ENCODE data around the gene PSD2. TPM values are rescaled to one million over a fixed set of nuclear protein-coding genes. Genes with fewer than 3 reads are reported as not detected.

Gene PSD2
- total and polyA plus RNA-seq, 2 donors (not counting 1 experiment from before 2014, with no cell fraction given) = 0.10 to 0.17 TPM

- ChIA-PET POLR2A (no interaction called here), CTCF (no interaction called here)
- Histone ChIP-seq H3K4me3 (ENCODE audit: control extremely low read depth in 1 of 5, extremely low read depth in 1 of 5, insufficient read depth in 1 of 5, low read depth in 2 of 5, low read length in 4 of 5) (no peak overlapping the region), H4K20me1 (ENCODE audit: control insufficient read depth, insufficient read depth, low read length, poor library complexity, severe bottlenecking) (no peaks in the 10 kb centered on the region), H3K9me3 (ENCODE audit: control extremely low read depth in 1 of 3, control insufficient read depth in 2 of 3, insufficient read depth in 1 of 3, low read length in 2 of 3) (peaks cover 0 to 26% (median 7%) of the 10 kb centered on the region in 3 donors), H3K79me2 (ENCODE audit: control insufficient read depth, insufficient read depth, low read length) (no peaks in the 10 kb centered on the region), H3K27ac (ENCODE audit: low read length in 2 of 2) (no peak overlapping the region), H2AFZ (ENCODE audit: insufficient read depth, low read depth, low read length, poor library complexity, severe bottlenecking) (no peak overlapping the region), H3K4me1 (ENCODE audit: control insufficient read depth in 2 of 2, insufficient read depth in 2 of 2, low read length in 2 of 2) (no peaks in the 10 kb centered on the region), H3K4me2 (replicated peaks; ENCODE audit: low read depth, low read length, poor library complexity, severe bottlenecking) (no peak overlapping the region), H3K27me3 (replicated peaks in 1 of 4; ENCODE audit: control extremely low read depth in 1 of 4, control insufficient read depth in 3 of 4, insufficient read depth in 4 of 4, low read length in 3 of 4) (peaks cover 0 to 8% (median 3%) of the 10 kb centered on the region in 4 experiments), H3K36me3 (replicated peaks in 1 of 2; ENCODE audit: control extremely low read depth in 1 of 2, control insufficient read depth in 1 of 2, extremely low read depth in 1 of 2, insufficient read depth in 2 of 2, low read length in 1 of 2) (no peaks in the 10 kb centered on the region), H3K9ac (ENCODE audit: low read length) (no peak overlapping the region)
- peaks cover 36% of the 10 kb centered on the region for H3K27me3 Mint-ChIP-seq
- no peak for TF ChIP-seq EZH2 (IDR thresholded peaks at IDR 0.05; ENCODE audit: borderline replicate concordance, insufficient read depth, low read depth, low read length, poor library complexity, severe bottlenecking)
- TF ChIP-seq, protein P1, sequence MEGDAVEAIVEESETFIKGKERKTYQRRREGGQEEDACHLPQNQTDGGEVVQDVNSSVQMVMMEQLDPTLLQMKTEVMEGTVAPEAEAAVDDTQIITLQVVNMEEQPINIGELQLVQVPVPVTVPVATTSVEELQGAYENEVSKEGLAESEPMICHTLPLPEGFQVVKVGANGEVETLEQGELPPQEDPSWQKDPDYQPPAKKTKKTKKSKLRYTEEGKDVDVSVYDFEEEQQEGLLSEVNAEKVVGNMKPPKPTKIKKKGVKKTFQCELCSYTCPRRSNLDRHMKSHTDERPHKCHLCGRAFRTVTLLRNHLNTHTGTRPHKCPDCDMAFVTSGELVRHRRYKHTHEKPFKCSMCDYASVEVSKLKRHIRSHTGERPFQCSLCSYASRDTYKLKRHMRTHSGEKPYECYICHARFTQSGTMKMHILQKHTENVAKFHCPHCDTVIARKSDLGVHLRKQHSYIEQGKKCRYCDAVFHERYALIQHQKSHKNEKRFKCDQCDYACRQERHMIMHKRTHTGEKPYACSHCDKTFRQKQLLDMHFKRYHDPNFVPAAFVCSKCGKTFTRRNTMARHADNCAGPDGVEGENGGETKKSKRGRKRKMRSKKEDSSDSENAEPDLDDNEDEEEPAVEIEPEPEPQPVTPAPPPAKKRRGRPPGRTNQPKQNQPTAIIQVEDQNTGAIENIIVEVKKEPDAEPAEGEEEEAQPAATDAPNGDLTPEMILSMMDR (IDR thresholded peaks at IDR 0.05) = no peak
- DNase-seq (no peak), ATAC-seq (ENCODE audit: low read depth) (no peak)
- no peak overlapping the region for H3K27ac Mint-ChIP-seq
- H3K9me3 Mint-ChIP-seq (ENCODE audit: insufficient read depth) = peaks cover 3% of the 10 kb centered on the region
- no peaks in the 10 kb centered on the region for H3K4me1 Mint-ChIP-seq
- intact Hi-C loops (cut with micrococcal nuclease) = no loop called here
- 89% methylated on average over 8 of the region's 8 CpGs for WGBS (ENCODE audit: insufficient coverage)
- H3K4me3 Mint-ChIP-seq = no peak overlapping the region
Measured at GRCh38 chr5:139817362-139817761, 21.8 kb downstream of the PSD2 start.

DNA sequence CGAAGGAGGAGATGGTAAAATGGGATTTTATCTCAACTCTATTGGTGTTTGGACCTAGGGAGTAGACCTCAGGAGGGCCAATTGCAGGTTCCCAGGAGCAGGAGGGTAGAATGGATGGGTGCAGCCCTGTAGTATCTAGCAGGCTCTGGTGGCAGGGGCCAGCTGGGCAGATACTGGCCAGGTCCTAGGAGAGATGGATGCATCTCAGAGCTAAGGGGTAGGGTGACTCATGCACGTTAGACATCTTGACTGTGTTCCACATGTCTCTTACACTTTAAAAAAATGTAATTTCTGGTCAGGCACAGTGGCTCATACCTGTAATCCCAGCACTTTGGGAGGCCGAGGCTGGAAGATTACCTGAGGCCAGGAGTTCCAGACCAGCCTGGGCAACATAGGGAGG lies 22.4 kb downstream of the PSD2 start:
- 80% methylated on average over 1 of the region's 3 CpGs for WGBS (ENCODE audit: insufficient coverage)
- intact Hi-C loops (cut with micrococcal nuclease) = no loop called here
- H3K4me2 ChIP-seq (replicated peaks; ENCODE audit: low read depth, low read length, poor library complexity, severe bottlenecking) = no peak overlapping the region
- H3K27ac ChIP-seq (ENCODE audit: low read length in 2 of 2) = no peak overlapping the region
- Mint-ChIP-seq H3K9me3 (ENCODE audit: insufficient read depth) (peaks cover 3% of the 10 kb centered on the region), H3K27me3 (peaks cover 36% of the 10 kb centered on the region), H3K27ac (no peak overlapping the region), H3K4me3 (no peak overlapping the region), H3K4me1 (no peaks in the 10 kb centered on the region)
- CTCF ChIA-PET = no interaction called here
- no peak overlapping the region for H3K9ac ChIP-seq (ENCODE audit: low read length)
- no peak for TF ChIP-seq EZH2 (IDR thresholded peaks at IDR 0.05; ENCODE audit: borderline replicate concordance, insufficient read depth, low read depth, low read length, poor library complexity, severe bottlenecking)
- TF ChIP-seq, protein P1 (IDR thresholded peaks at IDR 0.05) = no peak
- no peaks in the 10 kb centered on the region for H3K4me1 ChIP-seq (ENCODE audit: control insufficient read depth in 2 of 2, insufficient read depth in 2 of 2, low read length in 2 of 2)
- peaks cover 0 to 23% (median 7%) of the 10 kb centered on the region in 3 donors for H3K9me3 ChIP-seq (ENCODE audit: control extremely low read depth in 1 of 3, control insufficient read depth in 2 of 3, insufficient read depth in 1 of 3, low read length in 2 of 3)
- H3K4me3 ChIP-seq (ENCODE audit: control extremely low read depth in 1 of 5, extremely low read depth in 1 of 5, insufficient read depth in 1 of 5, low read depth in 2 of 5, low read length in 4 of 5) = no peak overlapping the region
- no peak for DNase-seq
- POLR2A ChIA-PET = no interaction called here
- H2AFZ ChIP-seq (ENCODE audit: insufficient read depth, low read depth, low read length, poor library complexity, severe bottlenecking) = no peak overlapping the region
- ATAC-seq (ENCODE audit: low read depth) = no peak
- no peaks in the 10 kb centered on the region for H3K36me3 ChIP-seq (replicated peaks in 1 of 2; ENCODE audit: control extremely low read depth in 1 of 2, control insufficient read depth in 1 of 2, extremely low read depth in 1 of 2, insufficient read depth in 2 of 2, low read length in 1 of 2)
- H4K20me1 ChIP-seq (ENCODE audit: control insufficient read depth, insufficient read depth, low read length, poor library complexity, severe bottlenecking) = no peaks in the 10 kb centered on the region
- H3K27me3 ChIP-seq (replicated peaks in 1 of 4; ENCODE audit: control extremely low read depth in 1 of 4, control insufficient read depth in 3 of 4, insufficient read depth in 4 of 4, low read length in 3 of 4) = peaks cover 0 to 8% (median 3%) of the 10 kb centered on the region in 4 experiments
- no peaks in the 10 kb centered on the region for H3K79me2 ChIP-seq (ENCODE audit: control insufficient read depth, insufficient read depth, low read length)
